ENCODE data around the gene NOS1. TPM values are rescaled to one million over a fixed set of nuclear protein-coding genes. Genes with fewer than 3 reads are reported as not detected.

The NOS1 gene
- total and polyA plus RNA-seq, 2 experiments from 2014 or later = 0.63 to 3.0 TPM

DNA sequence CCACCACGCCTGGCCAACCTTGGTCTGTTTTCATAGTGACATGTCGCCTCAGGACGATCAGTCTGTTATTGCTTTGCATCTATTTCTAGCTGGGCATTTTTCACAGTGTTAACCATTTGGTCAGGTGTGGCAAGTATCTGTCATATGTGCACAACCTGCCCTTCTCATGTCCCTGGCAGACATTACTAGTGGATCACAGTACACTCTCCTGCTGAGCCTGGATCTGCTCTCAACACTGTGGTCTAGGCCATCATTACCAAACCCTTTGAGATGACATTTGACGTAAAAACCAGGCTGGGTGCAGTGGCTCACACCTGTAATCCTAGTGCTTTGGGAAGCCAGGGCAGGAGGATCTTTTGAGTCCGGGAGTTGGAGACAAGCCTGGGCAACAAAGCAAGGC, 29.4 kb upstream of the NOS1 start:
- Histone ChIP-seq H3K9me2 (ENCODE audit: insufficient read depth) (no peaks in the 10 kb centered on the region), H3K27ac (ENCODE audit: low read depth) (no peak overlapping the region), H3K27me3 (ENCODE audit: insufficient read depth) (no peaks in the 10 kb centered on the region), H3K79me2 (replicated peaks; ENCODE audit: insufficient read depth) (no peaks in the 10 kb centered on the region), H3K4me3 (no peak overlapping the region), H3K4me2 (no peak overlapping the region), H3K4me1 (ENCODE audit: insufficient read depth) (no peaks in the 10 kb centered on the region), H4K20me1 (replicated peaks; ENCODE audit: insufficient read depth) (no peaks in the 10 kb centered on the region), H3F3A (replicated peaks; ENCODE audit: low read depth) (no peaks in the 10 kb centered on the region), H2AFZ (no peak overlapping the region), H3K36me3 (ENCODE audit: insufficient read depth) (no peaks in the 10 kb centered on the region)
- TF ChIP-seq ZNF462 (CRISPR knock-in tag; IDR thresholded peaks at IDR 0.05) (no peak), STAT1 (IDR thresholded peaks at IDR 0.05; ENCODE audit: unreplicated experiment) (no peak)
- Mint-ChIP-seq H3K36me3 (ENCODE audit: low read depth) (no peaks in the 10 kb centered on the region; the same call in 2 of the 3 replicates), H3K4me3 (no peak overlapping the region), H3K27ac (no peak overlapping the region), H3K9me3 (no peaks in the 10 kb centered on the region; the same call in 2 of the 3 replicates), H3K27me3 (ENCODE audit: insufficient read depth, low read depth, poor library complexity) (no peaks in the 10 kb centered on the region), H3K4me1 (no peaks in the 10 kb centered on the region)
- DNase-seq (ENCODE audit: low spot score) = no peak
- ATAC-seq = no peak

- no peaks in the 10 kb centered on the region for H3F3A ChIP-seq (replicated peaks; ENCODE audit: low read depth)
- H3K27me3 Mint-ChIP-seq (ENCODE audit: insufficient read depth, low read depth, poor library complexity) = peaks cover 1% of the 10 kb centered on the region
- H3K4me1 Mint-ChIP-seq = no peaks in the 10 kb centered on the region
- no peaks in the 10 kb centered on the region for H3K79me2 ChIP-seq (replicated peaks; ENCODE audit: insufficient read depth)
- H3K9me3 Mint-ChIP-seq = no peaks in the 10 kb centered on the region; the same call in 2 of the 3 replicates
- ATAC-seq (no peak), DNase-seq (ENCODE audit: low spot score) (no peak)
- no peaks in the 10 kb centered on the region for H3K9me2 ChIP-seq (ENCODE audit: insufficient read depth)
- H3K27me3 ChIP-seq (ENCODE audit: insufficient read depth) = no peaks in the 10 kb centered on the region
- no peaks in the 10 kb centered on the region; the same call in 2 of the 3 replicates for H3K36me3 Mint-ChIP-seq (ENCODE audit: low read depth)
- no peaks in the 10 kb centered on the region for H4K20me1 ChIP-seq (replicated peaks; ENCODE audit: insufficient read depth)
- H3K36me3 ChIP-seq (ENCODE audit: insufficient read depth) = no peaks in the 10 kb centered on the region
- H3K4me3 Mint-ChIP-seq = no peak overlapping the region
- no peak overlapping the region for H3K4me2 ChIP-seq
- no peak overlapping the region for H3K27ac Mint-ChIP-seq
- H3K4me3 ChIP-seq = no peak overlapping the region
- no peaks in the 10 kb centered on the region for H3K4me1 ChIP-seq (ENCODE audit: insufficient read depth)
- H2AFZ ChIP-seq = no peak overlapping the region
- H3K27ac ChIP-seq (ENCODE audit: low read depth) = no peak overlapping the region
- TF ChIP-seq CREB1 (CRISPR knock-in tag; IDR thresholded peaks at IDR 0.05; ENCODE audit: low read depth) = no peak
- TF ChIP-seq JUNB (IDR thresholded peaks at IDR 0.05; ENCODE audit: unreplicated experiment) = no peak
- no peak for TF ChIP-seq REST (IDR thresholded peaks at IDR 0.05; ENCODE audit: unreplicated experiment)
- TF ChIP-seq STAT1 (IDR thresholded peaks at IDR 0.05; ENCODE audit: unreplicated experiment) = no peak
- TF ChIP-seq NANOG (IDR thresholded peaks at IDR 0.05; ENCODE audit: borderline replicate concordance) = no peak
- no peak for TF ChIP-seq CTCF (conservative IDR thresholded peaks at IDR 0.05; ENCODE audit: low read depth in 2 of 2)
- TF ChIP-seq POLR2AphosphoS5 (IDR thresholded peaks at IDR 0.05; ENCODE audit: low read depth) = no peak
- no peak for TF ChIP-seq ZNF114 (CRISPR knock-in tag; IDR thresholded peaks at IDR 0.05)
- TF ChIP-seq ETS1 (IDR thresholded peaks at IDR 0.05) = no peak
These were observed 27.6 kb upstream of the NOS1 start for GRCh38 chr12:117388951-117389446.
